Esophagus (tissue), 2 donors: ENCODE results near the gene AAK1. TPM values are rescaled to one million over a fixed set of nuclear protein-coding genes. Genes with fewer than 3 reads are reported as not detected.
"Not testable (repeated sequence)": the region's sequence is repeated elsewhere in the genome, so short reads cannot be mapped to it uniquely, and the experiment has no call there.

ENCODE experiments used
- H3K27ac ChIP-seq, 2 donors: one replicate each; pipeline ENCODE4 v1.5.1; 2013; ENCODE audit warnings: low read depth in 2 of 2, mild to moderate bottlenecking in 2 of 2, inconsistent platforms in 1 of 2, low read length in 1 of 2, moderate library complexity in 1 of 2
- H3K27me3 ChIP-seq, 2 donors: one replicate each; pipeline ENCODE4 v1.6.1; 2013; ENCODE audit warnings: low read length in 2 of 2, control low read depth in 1 of 2, mild to moderate bottlenecking in 1 of 2; ENCODE audit not compliant: insufficient read depth in 2 of 2, control insufficient read depth in 1 of 2
- H3K36me3 ChIP-seq, 2 donors: one replicate each; pipeline ENCODE4 v1.6.1; 2013; ENCODE audit warnings: low read length in 1 of 2; ENCODE audit not compliant: control insufficient read depth in 2 of 2, insufficient read depth in 2 of 2
- H3K4me1 ChIP-seq, 2 donors: one replicate each; pipeline ENCODE4 v1.6.1; 2013; ENCODE audit warnings: low read length in 1 of 2; ENCODE audit not compliant: control insufficient read depth in 2 of 2, insufficient read depth in 2 of 2
- H3K4me3 ChIP-seq, 2 donors: one replicate each; pipeline ENCODE4 v1.5.1; 2013; ENCODE audit warnings: low read length in 2 of 2, mild to moderate bottlenecking in 2 of 2, low read depth in 1 of 2, moderate library complexity in 1 of 2
- H3K9me3 ChIP-seq, 2 donors: one replicate each; pipeline ENCODE4 v1.6.1; 2013; ENCODE audit warnings: mild to moderate bottlenecking in 2 of 2, low read depth in 1 of 2, low read length in 1 of 2, moderate library complexity in 1 of 2; ENCODE audit not compliant: control insufficient read depth in 2 of 2, insufficient read depth in 1 of 2
- WGBS, 2 donors: extraction: QIAGEN DNeasy Blood & Tissue Kit; methylation state at CpG; one replicate each; pipeline ENCODE4 v1.1.7; 2013; 5-methylcytosine and 5-hydroxymethylcytosine counted together
- polyA plus RNA-seq, 2 donors: library from polyadenylated mRNA; stranded (reverse); fragments of 200-250 nt; gene quantifications; one replicate each; pipeline ENCODE4 v1.2.3, GENCODE V29; 2013
- donor health status: healthy with polysubstance abuse.
- donor health status: Bipolar disorder and iron deficiency.

The AAK1 gene
- polyA plus RNA-seq, 2 donors: 4.4 to 8.4 TPM

DNA sequence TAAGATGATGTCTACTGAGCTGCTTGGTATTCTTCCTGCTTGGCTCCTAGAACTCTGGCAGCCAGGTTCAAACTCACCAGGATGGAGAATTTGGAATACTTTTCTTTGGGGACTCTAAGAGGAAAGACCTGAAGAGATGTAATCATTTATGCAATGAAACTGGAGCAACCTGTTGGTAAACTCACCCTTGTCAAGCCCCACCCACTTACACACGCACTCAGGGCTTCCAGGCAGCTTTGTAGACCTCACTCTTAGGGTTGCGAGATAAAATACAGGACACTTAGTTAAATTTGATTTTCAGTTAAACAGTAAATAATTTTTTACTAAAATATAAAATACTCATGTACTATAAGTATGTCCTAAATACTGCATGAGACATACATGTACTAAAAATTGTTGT, 19.0 kb upstream of the AAK1 start:
- H3K4me3 ChIP-seq, H3K36me3 ChIP-seq, H3K9me3 ChIP-seq, H3K4me1 ChIP-seq, H3K27me3 ChIP-seq, H3K27ac ChIP-seq: not testable (repeated sequence)
- 62 to 73% methylated on average over 1 of the region's 2 CpGs for WGBS, 2 donors

DNA sequence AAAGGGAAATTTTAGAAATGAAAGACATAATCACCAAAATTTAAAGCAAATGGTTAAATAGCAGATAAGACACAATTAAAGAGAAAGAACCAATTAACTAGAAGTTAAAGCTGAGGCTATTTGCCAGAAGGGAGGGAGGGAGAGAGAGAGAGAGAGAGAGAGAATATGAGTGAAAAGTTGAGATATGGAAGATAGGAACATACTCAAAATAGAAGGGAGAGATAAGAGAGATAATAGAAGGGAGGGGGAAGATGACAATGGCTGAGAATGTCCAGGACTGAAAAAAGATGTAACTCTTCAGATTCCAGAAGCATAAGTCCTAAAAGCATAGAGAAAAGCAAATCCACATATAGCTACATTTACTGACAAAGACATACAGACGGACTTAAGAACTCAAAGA, 17.1 kb upstream of the AAK1 start:
- Histone ChIP-seq H3K4me1 (no peaks in the 10 kb centered on the region), H3K36me3 (no peaks in the 10 kb centered on the region), H3K4me3 (no peak overlapping the region), H3K27me3 (no peaks in the 10 kb centered on the region), H3K9me3 (no peaks in the 10 kb centered on the region), H3K27ac (no peak overlapping the region)
- WGBS, 2 donors: 75 to 81% methylated on average over 1 of the region's 1 CpG

DNA sequence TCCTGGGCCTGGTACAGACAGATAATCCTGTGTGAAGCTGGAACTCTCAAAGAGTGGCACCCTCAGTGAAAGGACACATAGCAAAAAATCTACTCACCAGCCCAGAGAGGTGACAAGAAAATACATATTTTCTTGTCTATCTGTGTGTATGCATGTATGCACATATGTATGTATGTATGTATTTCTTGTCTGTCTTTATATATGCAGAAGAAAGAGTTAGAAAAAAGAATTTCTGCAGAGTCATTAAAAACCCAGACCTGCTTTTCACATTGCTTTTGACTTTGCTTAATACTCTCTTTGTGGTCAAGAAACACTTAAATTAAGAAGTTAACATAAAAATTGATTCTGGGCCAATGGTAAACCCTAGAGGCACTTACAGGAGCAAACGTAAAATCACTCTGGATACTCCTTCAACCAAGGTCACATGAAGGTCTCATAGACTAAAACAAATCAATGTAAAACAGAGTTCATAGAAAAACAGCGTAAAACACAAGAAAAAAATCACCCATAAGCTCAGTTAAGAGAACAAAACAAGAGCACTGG, 16.5 kb upstream of the AAK1 start:
- H3K4me1 ChIP-seq: no peaks in the 10 kb centered on the region
- no peak overlapping the region for H3K27ac ChIP-seq
- H3K27me3 ChIP-seq: no peaks in the 10 kb centered on the region
- H3K4me3 ChIP-seq: no peak overlapping the region
- 61% methylated on average over 2 of the region's 2 CpGs for whole genome bisulfite sequencing, 2 donors
- H3K9me3 ChIP-seq: no peaks in the 10 kb centered on the region
- no peaks in the 10 kb centered on the region for H3K36me3 ChIP-seq

GRCh38 chr2:69659349-69659748, 15.8 kb upstream of the AAK1 start:
- 91 to 97% methylated on average over 1 of the region's 1 CpG for WGBS, 2 donors
- no peaks in the 10 kb centered on the region for H3K4me1 ChIP-seq
- H3K27me3 ChIP-seq: no peaks in the 10 kb centered on the region
- no peak overlapping the region for H3K27ac ChIP-seq
- no peaks in the 10 kb centered on the region for H3K36me3 ChIP-seq
- H3K4me3 ChIP-seq: no peak overlapping the region
- no peaks in the 10 kb centered on the region for H3K9me3 ChIP-seq

DNA sequence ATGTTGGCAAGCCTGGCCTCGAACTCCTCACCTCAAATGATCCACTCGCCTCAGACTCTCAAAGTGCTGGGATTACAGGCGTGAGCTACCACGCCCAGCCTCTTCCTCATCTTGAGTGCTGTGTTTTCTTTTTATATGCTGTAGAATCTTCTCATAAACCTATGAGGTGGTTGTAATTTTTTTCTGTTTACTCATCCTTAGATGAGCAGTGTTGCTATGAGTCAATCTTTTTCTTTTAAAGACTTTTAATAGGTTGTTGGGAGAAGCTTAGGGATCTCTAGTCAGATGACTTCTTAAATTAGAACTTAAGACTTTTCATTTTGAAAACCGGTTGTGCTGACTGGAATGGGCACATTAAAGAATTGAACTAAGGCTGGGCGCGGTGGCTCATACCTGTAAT, 8.7 kb upstream of the AAK1 start:
- Histone ChIP-seq H3K36me3 (no peaks in the 10 kb centered on the region), H3K27me3 (no peaks in the 10 kb centered on the region), H3K4me3 (no peak overlapping the region), H3K9me3 (no peaks in the 10 kb centered on the region), H3K27ac (peak overlapping the region; percentile 81 to 85), H3K4me1 (no peaks in the 10 kb centered on the region)
- 64 to 71% methylated on average over 7 of the region's 7 CpGs for WGBS, 2 donors

DNA sequence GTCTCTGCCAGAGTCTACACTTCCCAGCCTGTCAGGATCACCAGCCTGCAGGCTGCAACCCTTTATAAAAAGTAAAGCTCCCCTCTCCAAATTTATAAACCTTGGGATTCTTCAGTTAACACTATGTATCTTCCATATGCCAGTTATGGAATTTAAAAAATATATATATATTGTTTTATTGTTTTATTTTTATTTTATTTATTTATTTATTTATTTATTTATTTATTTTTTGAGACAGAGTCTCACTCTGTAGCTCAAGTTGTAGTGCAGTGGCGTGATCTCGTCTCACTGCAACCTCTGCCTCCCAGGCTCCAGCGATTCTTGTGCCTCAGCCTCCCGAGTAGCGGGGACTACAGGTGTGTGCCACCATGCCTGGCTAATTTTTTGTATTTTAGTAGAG, 3.7 kb upstream of the AAK1 start:
- not testable (repeated sequence) for H3K9me3 ChIP-seq, H3K36me3 ChIP-seq, H3K4me3 ChIP-seq, H3K27ac ChIP-seq, H3K27me3 ChIP-seq, H3K4me1 ChIP-seq
- 95 to 98% methylated on average over 5 of the region's 5 CpGs for WGBS, 2 donors

DNA sequence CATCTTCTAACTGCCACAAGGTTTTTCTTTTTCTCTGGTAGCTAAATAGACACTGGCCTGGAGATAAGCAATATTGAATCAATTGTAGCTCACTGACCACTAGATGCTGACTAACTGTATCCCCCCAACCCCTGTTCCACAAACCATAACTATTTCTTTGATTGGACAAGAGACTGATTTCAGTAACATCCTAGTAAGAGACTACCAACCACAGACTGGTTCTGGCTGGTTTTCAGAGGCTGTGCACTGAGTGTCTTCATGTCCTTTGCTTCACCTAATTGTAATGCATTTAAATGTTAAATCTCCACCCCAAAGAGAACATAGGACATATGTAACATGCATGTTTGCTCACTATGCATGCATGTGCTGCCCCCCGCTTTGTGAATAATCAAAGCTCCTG, 3.2 kb upstream of the AAK1 start:
- 96 to 97% methylated on average over 1 of the region's 1 CpG for WGBS, 2 donors
- Histone ChIP-seq H3K27me3 (no peaks in the 10 kb centered on the region), H3K36me3 (no peaks in the 10 kb centered on the region), H3K27ac (no peak overlapping the region), H3K4me1 (no peaks in the 10 kb centered on the region), H3K4me3 (no peak overlapping the region), H3K9me3 (no peaks in the 10 kb centered on the region)

- 44 to 67% methylated on average over 2 of the region's 2 CpGs for WGBS, 2 donors
- no peaks in the 10 kb centered on the region for H3K36me3 ChIP-seq
- no peak overlapping the region for H3K27ac ChIP-seq
- H3K4me1 ChIP-seq: peaks cover 0 to 2% of the 10 kb centered on the region in 2 donors
- H3K4me3 ChIP-seq: no peak overlapping the region
- H3K27me3 ChIP-seq: no peaks in the 10 kb centered on the region
- no peaks in the 10 kb centered on the region for H3K9me3 ChIP-seq
Measured at GRCh38 chr2:69645921-69646320, 2.4 kb upstream of the AAK1 start.

- 6 to 7% methylated on average over 7 of the region's 7 CpGs for WGBS, 2 donors
- peak overlapping the region in 1 of 2 donors; percentile 85 for H3K4me3 ChIP-seq
- peak overlapping the region; percentile 55 to 95 for H3K27ac ChIP-seq
- H3K9me3 ChIP-seq: no peaks in the 10 kb centered on the region
- H3K4me1 ChIP-seq: peaks cover 0 to 2% of the 10 kb centered on the region in 2 donors
- H3K36me3 ChIP-seq: no peaks in the 10 kb centered on the region
- H3K27me3 ChIP-seq: no peaks in the 10 kb centered on the region
Measured at GRCh38 chr2:69645031-69645431, 1.5 kb upstream of the AAK1 start.

DNA sequence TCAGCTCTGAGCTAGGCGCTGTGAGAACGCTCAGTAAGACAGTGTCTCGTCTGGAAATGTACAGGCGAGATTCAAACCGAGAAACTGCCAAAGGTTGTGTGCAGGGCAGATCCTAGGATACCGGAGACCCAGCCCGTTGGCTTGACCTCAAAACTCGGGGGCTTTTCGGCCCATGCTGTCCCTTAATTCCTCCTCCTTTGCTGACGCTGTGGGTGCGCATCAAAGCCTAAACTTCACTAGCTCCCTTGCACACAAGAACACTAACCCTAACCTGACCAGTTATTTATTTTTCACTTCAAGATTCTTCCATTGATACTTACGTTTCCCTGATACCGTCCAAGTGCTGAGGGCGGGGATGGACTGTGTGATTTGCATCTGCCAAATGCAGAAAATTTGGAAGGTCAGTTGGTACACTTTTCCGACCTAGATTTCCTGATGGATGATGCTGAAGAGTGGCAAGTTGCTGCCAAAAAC, 1.0 kb upstream of the AAK1 start:
- Histone ChIP-seq H3K27ac (peak overlapping the region; percentile 95 to 96), H3K27me3 (no peaks in the 10 kb centered on the region), H3K9me3 (no peaks in the 10 kb centered on the region), H3K4me1 (peaks cover 0 to 2% of the 10 kb centered on the region in 2 donors), H3K4me3 (peak overlapping the region; percentile 85 to 86), H3K36me3 (peaks cover 0 to 3% of the 10 kb centered on the region in 2 donors)
- WGBS, 2 donors: 1% methylated on average over 15 of the region's 15 CpGs
